ENCODE data around the gene RAB7A. TPM values are rescaled to one million over a fixed set of nuclear protein-coding genes. Genes with fewer than 3 reads are reported as not detected.

RAB7A gene
- total RNA-seq, 4 donors from 2014 or later: 45.0 to 121 (median 101) TPM

DNA sequence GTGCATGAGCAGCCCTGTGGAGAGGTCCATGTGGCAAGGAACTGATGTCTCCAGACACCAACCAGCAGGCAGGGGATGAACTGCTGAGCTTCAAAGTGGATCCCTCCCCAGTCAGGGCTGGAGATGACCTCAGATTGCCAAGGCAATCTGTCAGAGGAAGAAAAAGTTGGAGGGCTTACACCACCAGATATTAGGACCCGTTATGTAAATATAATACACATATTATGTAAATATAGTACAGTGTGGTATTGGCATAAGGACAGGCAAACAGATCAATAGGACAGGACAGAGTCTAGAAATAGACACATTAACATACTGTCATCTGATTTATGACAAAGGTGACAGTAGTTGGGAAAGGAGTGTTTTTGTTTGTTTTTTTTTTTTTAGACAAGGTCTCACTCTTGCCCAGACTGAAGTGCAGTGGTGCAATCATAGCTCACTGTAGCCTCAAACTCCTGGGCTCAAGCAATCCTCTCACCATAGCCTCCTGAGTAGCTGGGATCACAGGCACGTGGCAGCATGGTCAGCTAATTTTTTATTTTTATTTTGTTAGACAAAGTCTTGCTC, 18.0 kb upstream of the RAB7A start:
- intact Hi-C loops (cut with DNase I; ENCODE audit: low total_unique reads) (no loop called here), in situ Hi-C loops (cut with MboI; ENCODE audit: low pct_ligation_motif_present in 1 of 4, low pct_unique_long_range_greater_than_20kb in 1 of 4, low sequenced_read_pairs in 3 of 4) (no loop called here)
- Histone ChIP-seq H3K27me3 (no peaks in the 10 kb centered on the region), H3K27ac (no peak overlapping the region), H3K36me3 (no peaks in the 10 kb centered on the region), H3K9me3 (no peaks in the 10 kb centered on the region), H3K4me3 (no peak overlapping the region), H3K4me1 (no peaks in the 10 kb centered on the region)
- TF ChIP-seq POLR2AphosphoS5 (IDR thresholded peaks at IDR 0.05) (no peak), POLR2A (IDR thresholded peaks at IDR 0.05) (no peak), EP300 (IDR thresholded peaks at IDR 0.05; ENCODE audit: low read depth) (no peak)
- TF ChIP-seq, protein P1, sequence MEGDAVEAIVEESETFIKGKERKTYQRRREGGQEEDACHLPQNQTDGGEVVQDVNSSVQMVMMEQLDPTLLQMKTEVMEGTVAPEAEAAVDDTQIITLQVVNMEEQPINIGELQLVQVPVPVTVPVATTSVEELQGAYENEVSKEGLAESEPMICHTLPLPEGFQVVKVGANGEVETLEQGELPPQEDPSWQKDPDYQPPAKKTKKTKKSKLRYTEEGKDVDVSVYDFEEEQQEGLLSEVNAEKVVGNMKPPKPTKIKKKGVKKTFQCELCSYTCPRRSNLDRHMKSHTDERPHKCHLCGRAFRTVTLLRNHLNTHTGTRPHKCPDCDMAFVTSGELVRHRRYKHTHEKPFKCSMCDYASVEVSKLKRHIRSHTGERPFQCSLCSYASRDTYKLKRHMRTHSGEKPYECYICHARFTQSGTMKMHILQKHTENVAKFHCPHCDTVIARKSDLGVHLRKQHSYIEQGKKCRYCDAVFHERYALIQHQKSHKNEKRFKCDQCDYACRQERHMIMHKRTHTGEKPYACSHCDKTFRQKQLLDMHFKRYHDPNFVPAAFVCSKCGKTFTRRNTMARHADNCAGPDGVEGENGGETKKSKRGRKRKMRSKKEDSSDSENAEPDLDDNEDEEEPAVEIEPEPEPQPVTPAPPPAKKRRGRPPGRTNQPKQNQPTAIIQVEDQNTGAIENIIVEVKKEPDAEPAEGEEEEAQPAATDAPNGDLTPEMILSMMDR (IDR thresholded peaks at IDR 0.05): no peak
- no peak for DNase-seq
- WGBS, 2 donors (ENCODE audit: low coverage in 1 of 2): 57 to 71% methylated on average over 1 to 2 of the region's 2 CpGs

DNA sequence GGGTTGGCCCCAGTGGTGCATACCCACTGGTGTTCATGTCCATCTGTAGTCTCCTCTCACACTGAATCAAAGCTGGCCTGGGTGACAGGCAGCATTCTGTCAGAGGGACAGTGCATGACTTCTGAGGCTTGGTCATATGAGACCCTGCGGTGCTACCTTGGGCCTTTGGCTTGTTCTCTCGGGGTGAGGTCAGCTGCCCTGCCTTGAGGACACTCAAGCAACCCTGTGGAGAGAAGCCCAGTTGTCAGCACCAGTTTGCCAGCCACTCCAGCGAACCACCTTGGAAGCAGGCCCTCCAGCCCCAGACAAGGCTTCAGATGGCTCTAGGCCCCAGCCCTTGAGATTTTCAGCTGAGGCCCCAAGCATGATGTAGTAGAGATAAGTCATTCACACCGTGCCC, 16.9 kb upstream of the RAB7A start:
- in situ Hi-C loops (cut with MboI; ENCODE audit: low pct_ligation_motif_present in 1 of 4, low pct_unique_long_range_greater_than_20kb in 1 of 4, low sequenced_read_pairs in 3 of 4): no loop called here
- intact Hi-C loops (cut with DNase I; ENCODE audit: low total_unique reads): no loop called here
- WGBS, 2 donors (ENCODE audit: low coverage in 1 of 2): 93% methylated on average over 4 of the region's 4 CpGs; no CpG with 5 or more reads in 1 of the 2 donors
- Histone ChIP-seq H3K4me1 (no peaks in the 10 kb centered on the region), H3K27ac (no peak overlapping the region), H3K9me3 (no peaks in the 10 kb centered on the region), H3K27me3 (no peaks in the 10 kb centered on the region), H3K4me3 (no peak overlapping the region), H3K36me3 (no peaks in the 10 kb centered on the region)
- no peak for DNase-seq
- TF ChIP-seq, protein P1 (IDR thresholded peaks at IDR 0.05): no peak
- TF ChIP-seq POLR2AphosphoS5 (IDR thresholded peaks at IDR 0.05): no peak
- no peak for TF ChIP-seq EP300 (IDR thresholded peaks at IDR 0.05; ENCODE audit: low read depth)
- TF ChIP-seq POLR2A (IDR thresholded peaks at IDR 0.05): no peak

DNA sequence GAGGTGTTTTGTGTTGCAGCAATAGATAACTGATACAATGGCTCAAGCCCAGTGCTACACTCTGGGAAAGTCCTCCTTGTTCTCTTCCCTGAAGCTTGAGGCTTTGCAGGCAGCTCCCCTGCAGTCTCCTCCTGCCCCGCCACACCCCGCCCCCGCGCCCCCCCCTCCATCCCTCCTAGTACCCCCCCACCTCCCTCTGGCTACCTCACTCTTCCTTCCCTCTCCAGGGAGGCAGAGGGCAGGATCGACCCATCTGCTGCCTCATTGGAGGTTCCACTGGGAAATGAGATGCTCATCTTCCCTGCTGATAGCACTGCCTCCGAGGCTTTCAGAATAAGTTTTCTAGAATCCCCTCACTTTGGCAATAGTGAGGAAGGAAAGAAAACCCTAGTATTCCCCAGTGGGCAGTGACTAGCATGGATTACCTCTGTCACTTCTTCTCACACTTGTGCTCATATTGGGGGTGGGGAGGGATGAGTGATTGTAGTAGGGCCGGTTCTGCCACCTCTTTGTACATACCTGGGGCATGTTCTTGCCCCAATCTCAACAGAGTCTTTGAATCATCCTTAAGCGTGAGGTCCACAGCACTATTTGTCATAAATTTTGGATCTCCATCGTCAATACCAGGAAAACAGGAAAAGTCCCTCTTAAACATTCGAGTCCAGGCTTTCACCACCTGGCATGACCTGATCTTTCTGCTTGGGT, 16.3 kb upstream of the RAB7A start:
- 51 to 57% methylated on average over 4 to 10 of the region's 10 CpGs for WGBS, 2 donors (ENCODE audit: low coverage in 1 of 2)
- Histone ChIP-seq H3K9me3 (no peaks in the 10 kb centered on the region), H3K27me3 (no peaks in the 10 kb centered on the region), H3K27ac (no peak overlapping the region), H3K4me3 (no peak overlapping the region), H3K4me1 (no peaks in the 10 kb centered on the region), H3K36me3 (no peaks in the 10 kb centered on the region)
- intact Hi-C loops (cut with DNase I; ENCODE audit: low total_unique reads) (no loop called here), in situ Hi-C loops (cut with MboI; ENCODE audit: low pct_ligation_motif_present in 1 of 4, low pct_unique_long_range_greater_than_20kb in 1 of 4, low sequenced_read_pairs in 3 of 4) (no loop called here)
- TF ChIP-seq, protein P1 (IDR thresholded peaks at IDR 0.05): no peak
- TF ChIP-seq EP300 (IDR thresholded peaks at IDR 0.05; ENCODE audit: low read depth) (no peak), POLR2AphosphoS5 (IDR thresholded peaks at IDR 0.05) (no peak), POLR2A (IDR thresholded peaks at IDR 0.05) (no peak)
- DNase-seq: no peak

DNA sequence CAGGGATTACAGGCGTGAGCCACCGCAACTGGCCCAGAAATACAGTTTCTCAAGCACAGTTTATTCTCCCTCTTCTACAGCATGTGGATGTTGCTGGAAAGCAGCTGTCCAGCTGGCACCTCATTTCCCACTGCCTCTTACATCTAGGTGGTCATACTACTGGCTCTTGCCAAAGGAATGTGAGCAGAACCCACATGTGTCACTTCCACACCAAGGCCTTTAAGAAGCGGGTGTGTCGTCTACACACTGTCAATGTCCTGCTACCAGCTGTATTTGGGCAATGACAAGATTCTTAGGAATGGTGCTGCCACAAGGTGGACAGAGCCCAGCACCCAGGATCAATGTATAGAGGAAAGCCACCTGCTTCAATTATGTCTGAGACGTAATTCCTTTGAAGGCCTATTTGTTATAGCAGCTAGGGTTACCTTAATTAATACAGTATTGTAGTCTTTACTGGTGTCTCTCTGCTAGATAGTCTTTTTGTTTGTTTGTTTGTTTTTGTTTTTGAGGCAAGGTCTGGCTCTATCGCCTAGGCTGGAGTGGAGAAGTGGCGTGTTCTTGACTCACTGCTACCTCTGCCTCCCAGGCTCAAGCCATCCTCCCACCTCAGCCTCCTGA, 15.1 kb upstream of the RAB7A start:
- intact Hi-C loops (cut with DNase I; ENCODE audit: low total_unique reads) (no loop called here), in situ Hi-C loops (cut with MboI; ENCODE audit: low pct_ligation_motif_present in 1 of 4, low pct_unique_long_range_greater_than_20kb in 1 of 4, low sequenced_read_pairs in 3 of 4) (no loop called here)
- Histone ChIP-seq H3K36me3 (no peaks in the 10 kb centered on the region), H3K27ac (no peak overlapping the region), H3K9me3 (no peaks in the 10 kb centered on the region), H3K4me1 (no peaks in the 10 kb centered on the region), H3K4me3 (no peak overlapping the region), H3K27me3 (no peaks in the 10 kb centered on the region)
- 94 to 100% methylated on average over 2 to 7 of the region's 7 CpGs for WGBS, 2 donors (ENCODE audit: low coverage in 1 of 2)
- TF ChIP-seq, protein P1 (IDR thresholded peaks at IDR 0.05): no peak
- TF ChIP-seq POLR2A (IDR thresholded peaks at IDR 0.05) (no peak), EP300 (IDR thresholded peaks at IDR 0.05; ENCODE audit: low read depth) (no peak), POLR2AphosphoS5 (IDR thresholded peaks at IDR 0.05) (no peak)
- DNase-seq: no peak
